Measurements from ENCODE around the gene SF3B1.

Gene SF3B1

DNA sequence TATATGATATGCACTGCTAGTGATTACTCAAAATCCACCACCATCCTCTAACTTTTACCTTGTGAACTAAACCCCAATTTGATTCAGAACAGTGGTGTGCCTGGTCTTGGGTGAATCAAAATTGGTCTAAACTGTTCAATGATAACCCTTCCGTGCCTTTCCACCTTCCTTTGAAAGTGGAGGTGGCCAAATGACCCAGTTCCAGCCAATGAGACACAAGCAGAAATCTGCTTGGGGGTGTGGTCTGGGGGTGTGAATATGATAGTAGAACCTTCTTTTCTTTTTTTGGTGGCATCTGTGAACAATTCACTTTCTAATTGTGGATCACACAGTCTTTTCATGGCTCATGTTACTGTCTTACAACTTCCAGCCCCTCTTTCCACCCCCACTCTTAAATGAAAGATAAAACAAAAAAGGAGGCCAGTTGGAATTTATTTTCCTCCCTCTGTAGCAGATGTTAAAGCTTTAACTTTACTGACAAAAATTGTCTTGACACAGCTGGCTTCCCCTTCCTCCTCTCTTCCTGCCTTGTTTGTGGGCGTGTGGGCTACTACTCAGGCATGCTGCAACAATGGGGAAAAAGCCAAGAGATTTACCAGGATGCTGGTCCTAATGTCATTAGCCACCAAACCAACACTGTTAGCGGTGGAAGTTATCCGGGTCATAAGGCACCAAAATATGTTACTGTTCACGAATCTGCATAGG is 65.4 kb downstream of the SF3B1 start:
- peak; percentile 74 for ATAC-seq
- TF ChIP-seq BACH2 (CRISPR knock-in tag; IDR thresholded peaks at IDR 0.05; ENCODE audit: borderline replicate concordance) (no peak), TOX (CRISPR knock-in tag; IDR thresholded peaks at IDR 0.05; ENCODE audit: borderline replicate concordance) (no peak), ZFP30 (CRISPR knock-in tag; IDR thresholded peaks at IDR 0.05) (no peak), GLIS3 (CRISPR knock-in tag; IDR thresholded peaks at IDR 0.05) (no peak), ESRRG (CRISPR knock-in tag; IDR thresholded peaks at IDR 0.05) (no peak), ZNF8 (CRISPR knock-in tag; IDR thresholded peaks at IDR 0.05) (no peak), ZFP3 (CRISPR knock-in tag; IDR thresholded peaks at IDR 0.05) (no peak), TCF4 (CRISPR knock-in tag; IDR thresholded peaks at IDR 0.05; ENCODE audit: borderline replicate concordance) (no peak), PATZ1 (CRISPR knock-in tag; IDR thresholded peaks at IDR 0.05; ENCODE audit: borderline replicate concordance) (no peak), CSRNP3 (CRISPR knock-in tag; IDR thresholded peaks at IDR 0.05) (no peak), SNAI2 (CRISPR knock-in tag; IDR thresholded peaks at IDR 0.05) (no peak), TSHZ2 (CRISPR knock-in tag; IDR thresholded peaks at IDR 0.05) (no peak), OSR1 (CRISPR knock-in tag; IDR thresholded peaks at IDR 0.05) (no peak), ZC3H10 (CRISPR knock-in tag; IDR thresholded peaks at IDR 0.05) (no peak), ARNTL (CRISPR knock-in tag; IDR thresholded peaks at IDR 0.05; ENCODE audit: borderline replicate concordance, low read depth) (no peak), ZNF70 (CRISPR knock-in tag; IDR thresholded peaks at IDR 0.05) (no peak), RARB (CRISPR knock-in tag; IDR thresholded peaks at IDR 0.05) (no peak)
- TF ChIP-seq, protein P1, sequence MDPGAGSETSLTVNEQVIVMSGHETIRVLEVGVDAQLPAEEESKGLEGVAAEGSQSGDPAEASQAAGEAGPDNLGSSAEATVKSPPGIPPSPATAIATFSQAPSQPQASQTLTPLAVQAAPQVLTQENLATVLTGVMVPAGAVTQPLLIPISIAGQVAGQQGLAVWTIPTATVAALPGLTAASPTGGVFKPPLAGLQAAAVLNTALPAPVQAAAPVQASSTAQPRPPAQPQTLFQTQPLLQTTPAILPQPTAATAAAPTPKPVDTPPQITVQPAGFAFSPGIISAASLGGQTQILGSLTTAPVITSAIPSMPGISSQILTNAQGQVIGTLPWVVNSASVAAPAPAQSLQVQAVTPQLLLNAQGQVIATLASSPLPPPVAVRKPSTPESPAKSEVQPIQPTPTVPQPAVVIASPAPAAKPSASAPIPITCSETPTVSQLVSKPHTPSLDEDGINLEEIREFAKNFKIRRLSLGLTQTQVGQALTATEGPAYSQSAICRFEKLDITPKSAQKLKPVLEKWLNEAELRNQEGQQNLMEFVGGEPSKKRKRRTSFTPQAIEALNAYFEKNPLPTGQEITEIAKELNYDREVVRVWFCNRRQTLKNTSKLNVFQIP (CRISPR knock-in tag; IDR thresholded peaks at IDR 0.05; ENCODE audit: borderline replicate concordance, low read depth) = no peak
- TF ChIP-seq, protein P2, sequence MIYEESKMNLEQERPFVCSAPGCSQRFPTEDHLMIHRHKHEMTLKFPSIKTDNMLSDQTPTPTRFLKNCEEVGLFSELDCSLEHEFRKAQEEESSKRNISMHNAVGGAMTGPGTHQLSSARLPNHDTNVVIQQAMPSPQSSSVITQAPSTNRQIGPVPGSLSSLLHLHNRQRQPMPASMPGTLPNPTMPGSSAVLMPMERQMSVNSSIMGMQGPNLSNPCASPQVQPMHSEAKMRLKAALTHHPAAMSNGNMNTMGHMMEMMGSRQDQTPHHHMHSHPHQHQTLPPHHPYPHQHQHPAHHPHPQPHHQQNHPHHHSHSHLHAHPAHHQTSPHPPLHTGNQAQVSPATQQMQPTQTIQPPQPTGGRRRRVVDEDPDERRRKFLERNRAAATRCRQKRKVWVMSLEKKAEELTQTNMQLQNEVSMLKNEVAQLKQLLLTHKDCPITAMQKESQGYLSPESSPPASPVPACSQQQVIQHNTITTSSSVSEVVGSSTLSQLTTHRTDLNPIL (CRISPR knock-in tag; IDR thresholded peaks at IDR 0.05; ENCODE audit: low read depth) = no peak

GRCh38 chr2:197368412-197368811 is 66.4 kb downstream of the SF3B1 start:
- TF ChIP-seq ZC3H10 (CRISPR knock-in tag; IDR thresholded peaks at IDR 0.05) (no peak), CSDC2 (CRISPR knock-in tag; IDR thresholded peaks at IDR 0.05) (no peak), ZNF8 (CRISPR knock-in tag; IDR thresholded peaks at IDR 0.05) (no peak), TSHZ2 (CRISPR knock-in tag; IDR thresholded peaks at IDR 0.05) (no peak), ZFP3 (CRISPR knock-in tag; IDR thresholded peaks at IDR 0.05) (no peak), TCF4 (CRISPR knock-in tag; IDR thresholded peaks at IDR 0.05; ENCODE audit: borderline replicate concordance) (no peak), RARB (CRISPR knock-in tag; IDR thresholded peaks at IDR 0.05) (no peak), GLIS3 (CRISPR knock-in tag; IDR thresholded peaks at IDR 0.05) (no peak), ZNF70 (CRISPR knock-in tag; IDR thresholded peaks at IDR 0.05) (no peak), ZNF565 (CRISPR knock-in tag; conservative IDR thresholded peaks at IDR 0.05; ENCODE audit: low read depth) (no peak), TOX (CRISPR knock-in tag; IDR thresholded peaks at IDR 0.05; ENCODE audit: borderline replicate concordance) (no peak), PPARA (CRISPR knock-in tag; IDR thresholded peaks at IDR 0.05; ENCODE audit: borderline replicate concordance) (no peak)
- TF ChIP-seq, protein P1 (CRISPR knock-in tag; IDR thresholded peaks at IDR 0.05; ENCODE audit: borderline replicate concordance, low read depth) = no peak
- no peak for ATAC-seq

Measured in SK-N-SH treated with all-trans-retinoic acid at 6 μM for 48 hours (cell line).